NCI-H345 (cell line): Measurements from ENCODE around the gene MB.

Experiments used
- DNase-seq: peaks from one replicate; lab custom pipeline; 2025; lab: John Stamatoyannopoulos, UW

The MB gene

GRCh38 chr22:35572556-35572955 lies 44.6 kb downstream of the MB start:
- no peak for DNase-seq

GRCh38 chr22:35570686-35571194 lies 46.4 kb downstream of the MB start:
- no peak for DNase-seq

- DNase-seq, result no peak
Observed at GRCh38 chr22:35569916-35570315, 47.2 kb downstream of the MB start.

DNA sequence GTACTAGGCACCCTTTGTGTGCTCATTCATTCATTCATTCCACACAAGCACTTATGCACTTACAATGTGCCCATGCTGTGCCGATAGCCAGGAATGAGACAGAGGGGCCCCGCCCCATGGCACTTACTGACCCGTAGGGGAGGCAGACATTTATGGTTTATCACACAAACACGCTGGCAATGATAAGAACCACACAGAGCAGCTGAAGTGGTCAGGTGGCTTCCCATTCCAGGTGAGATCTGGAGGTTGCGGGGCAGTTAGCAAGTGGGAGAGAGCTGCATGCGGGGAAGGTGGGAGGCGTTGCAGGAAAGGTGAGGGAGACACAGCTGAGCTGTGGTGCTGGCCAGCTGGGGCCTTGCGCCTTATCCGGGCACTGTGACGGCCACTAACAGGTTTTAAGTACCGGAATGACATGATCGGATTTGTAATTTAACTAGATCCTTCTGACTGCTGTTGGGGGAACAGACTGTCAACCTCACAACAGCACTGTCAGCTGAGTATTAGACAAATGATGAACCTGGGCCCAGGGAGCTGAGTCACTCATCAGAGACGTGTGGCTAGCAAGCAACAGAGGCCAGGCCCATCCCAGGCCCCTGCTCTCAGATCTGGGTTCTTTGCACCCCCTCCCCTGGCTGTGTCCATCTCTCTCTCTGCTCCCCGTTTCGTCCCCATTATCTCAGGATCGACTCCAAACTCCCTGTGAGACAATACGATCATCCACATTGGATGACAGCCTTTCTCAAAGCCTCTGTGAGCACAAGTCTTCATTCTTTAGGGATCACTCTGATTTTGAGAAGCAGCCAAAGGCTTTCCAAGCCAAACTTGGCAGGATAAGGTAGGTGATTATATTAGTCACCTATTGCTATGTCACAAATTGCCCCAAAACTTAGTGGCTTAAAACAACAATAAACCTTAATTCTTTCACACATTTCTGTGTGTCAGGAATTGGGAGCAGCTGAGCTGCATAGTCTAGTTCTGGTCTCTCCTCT lies 48.1 kb downstream of the MB start:
- DNase-seq, result peak; percentile 42

DNA sequence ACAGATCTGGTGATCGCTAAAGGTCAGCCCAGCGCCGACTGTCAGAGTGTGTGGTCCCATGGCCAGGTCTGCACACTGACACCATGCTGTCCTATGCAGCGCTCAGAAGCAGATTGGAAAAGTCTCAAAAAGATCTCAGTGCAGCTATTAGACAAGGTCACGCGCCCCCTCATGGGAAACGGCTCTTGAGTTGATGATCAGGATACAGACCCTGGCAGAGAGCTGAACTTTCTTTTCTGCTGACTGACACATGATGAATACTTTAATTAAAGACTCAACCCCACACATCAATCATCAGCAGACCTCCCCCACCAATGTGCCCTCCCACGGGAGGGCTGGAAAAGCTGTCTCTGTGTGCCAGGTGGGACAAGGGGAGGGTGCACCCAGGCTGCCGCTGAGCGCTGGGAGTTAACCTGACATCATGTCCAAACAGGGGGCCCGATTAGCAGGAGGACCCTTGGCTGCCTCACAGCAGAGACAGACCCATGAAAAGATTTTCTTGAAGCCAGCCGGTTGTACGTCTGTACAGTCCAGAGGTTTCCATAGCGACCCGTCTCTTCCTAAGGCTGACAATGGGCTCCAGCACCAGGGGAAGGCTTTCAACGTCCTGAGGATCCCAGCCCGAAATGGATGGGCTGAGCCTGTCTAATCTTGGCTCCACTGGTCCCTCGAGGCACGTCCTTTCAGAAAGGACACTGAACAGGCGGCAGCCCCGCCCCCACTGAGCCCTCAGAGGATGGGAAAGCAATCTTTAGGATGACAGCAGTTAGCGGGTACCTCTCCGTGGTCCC lies 49.6 kb downstream of the MB start:
- DNase-seq, result no peak

- no peak for DNase-seq
Observed at GRCh38 chr22:35564975-35565867, 51.9 kb downstream of the MB start.

DNA sequence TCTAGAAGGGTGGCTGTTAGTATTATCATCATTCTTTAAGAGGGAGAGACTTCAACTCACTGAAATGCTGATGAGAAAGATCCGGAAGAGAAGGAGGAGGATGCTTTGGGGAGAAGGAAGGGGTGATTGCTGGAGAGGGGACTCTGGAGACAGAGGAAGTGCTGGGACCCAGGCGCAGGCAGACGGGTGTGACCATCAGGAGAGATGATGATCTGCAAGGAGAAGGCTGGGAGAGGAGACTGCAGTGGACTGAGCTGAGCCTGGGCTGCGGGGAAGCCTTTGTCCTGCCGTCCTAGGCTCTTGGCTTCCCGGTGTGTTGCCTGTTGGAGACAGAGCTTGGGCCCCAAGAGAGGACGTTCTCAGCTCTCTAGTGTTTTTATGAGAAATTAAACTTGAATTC lies 53.9 kb downstream of the MB start:
- DNase-seq, result no peak

DNA sequence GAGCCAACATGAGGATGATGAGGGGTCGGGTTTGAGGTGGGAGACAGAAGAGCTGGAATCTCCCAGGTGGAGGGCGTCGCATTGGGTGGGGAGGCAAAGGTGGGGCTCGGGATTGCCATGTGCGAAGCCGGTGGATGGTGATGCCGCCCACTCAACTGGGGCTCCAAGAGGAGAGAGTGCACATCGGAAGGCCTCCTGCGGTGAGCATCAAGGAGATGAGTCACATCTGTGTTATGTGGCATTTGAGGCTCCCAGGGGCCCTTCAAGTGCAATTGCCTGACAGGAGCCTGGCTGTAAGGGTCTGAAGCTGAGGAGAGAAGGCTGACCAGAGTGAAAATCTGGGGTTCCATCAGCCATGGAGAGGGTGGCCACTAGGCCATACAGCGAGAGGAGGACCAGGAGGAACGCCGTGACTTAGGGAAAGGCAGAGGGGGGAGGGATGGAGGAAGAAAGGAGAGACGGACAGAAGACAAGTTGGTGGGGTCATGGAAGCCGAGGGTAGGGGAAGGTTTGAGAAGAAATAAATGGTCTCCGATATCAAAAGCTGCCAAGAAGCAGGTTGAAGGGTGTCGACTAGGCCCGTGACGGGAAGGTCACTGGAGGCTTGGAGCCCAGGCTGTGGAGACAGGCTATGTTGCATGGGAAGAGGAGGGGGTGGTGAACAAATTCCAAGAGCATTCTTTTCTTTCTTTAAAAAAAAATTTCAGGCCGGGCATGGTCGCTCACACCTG lies 55.2 kb downstream of the MB start:
- no peak for DNase-seq

DNA sequence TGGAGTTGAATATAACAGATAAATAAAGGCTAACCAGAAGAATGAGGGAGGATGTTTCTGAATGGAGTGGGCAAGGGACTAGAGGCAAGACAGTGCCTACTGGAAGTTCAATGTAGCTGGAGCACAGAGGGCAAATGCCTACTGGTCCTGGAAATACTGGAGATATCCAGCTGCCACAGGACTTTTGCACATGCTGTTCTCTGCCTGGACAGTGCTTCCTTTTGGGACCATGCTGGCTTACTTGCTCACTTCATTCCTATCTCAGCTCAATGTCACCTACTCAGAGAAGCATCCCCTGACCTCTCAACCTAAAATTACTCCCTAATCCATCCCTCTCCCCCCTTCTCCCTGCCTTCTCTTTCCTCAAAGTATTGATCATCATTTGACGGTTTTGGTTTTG lies 56.3 kb downstream of the MB start:
- no peak for DNase-seq

DNA sequence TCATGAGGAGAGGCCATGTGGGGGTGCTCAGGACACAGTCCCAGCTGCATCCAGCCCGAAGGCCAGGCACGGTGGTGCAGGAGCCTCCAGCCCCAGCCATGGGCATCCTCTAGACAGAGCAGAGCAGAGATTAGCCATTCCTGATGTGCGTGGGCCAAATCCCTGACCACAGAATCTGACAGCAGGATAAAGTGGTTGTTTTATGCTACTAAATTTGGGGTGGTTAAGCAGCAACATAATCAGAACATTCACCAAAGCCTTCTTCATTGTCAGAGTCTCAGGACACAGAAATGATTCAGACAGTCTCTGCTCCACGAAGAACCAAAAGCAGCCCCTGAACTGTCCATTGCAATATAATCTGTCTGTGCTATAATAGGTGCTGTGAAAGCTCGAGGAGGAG lies 56.8 kb downstream of the MB start:
- no peak for DNase-seq

GRCh38 chr22:35559354-35560005 lies 57.6 kb downstream of the MB start:
- no peak for DNase-seq

GRCh38 chr22:35558719-35559118 lies 58.4 kb downstream of the MB start:
- no peak for DNase-seq

- DNase-seq, result no peak
Observed at GRCh38 chr22:35558031-35558430, 59.1 kb downstream of the MB start.
